Measurements from ENCODE around the gene TEAD1.

DNA sequence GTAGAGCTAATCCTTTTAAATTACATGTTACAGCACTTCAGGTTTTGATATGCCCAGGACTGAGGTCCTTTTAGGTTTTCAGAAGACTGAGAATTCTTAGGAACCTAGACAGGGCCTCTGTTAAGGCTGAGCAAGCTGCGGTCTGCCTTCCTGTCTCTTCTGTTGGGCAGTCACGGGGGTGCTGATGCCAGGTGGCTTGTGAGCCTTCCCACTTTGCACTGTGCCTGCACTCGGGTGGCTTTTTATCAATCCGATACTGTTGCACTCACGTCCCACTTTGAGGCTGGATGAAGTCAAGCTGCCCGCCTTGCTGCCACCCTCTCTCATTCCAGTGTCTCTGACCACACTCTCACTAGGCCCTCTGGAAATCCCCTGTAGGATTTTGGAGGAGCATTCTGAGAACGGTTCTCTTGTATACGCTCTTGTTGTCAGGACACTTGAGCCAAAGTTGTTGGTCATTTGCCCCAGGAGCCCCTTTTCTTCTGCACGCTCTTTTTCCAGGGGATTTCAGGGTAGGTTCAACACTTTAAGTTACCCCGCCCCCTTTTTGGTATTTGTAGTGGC, 141.8 kb downstream of the TEAD1 start:
- TF ChIP-seq, protein P1, sequence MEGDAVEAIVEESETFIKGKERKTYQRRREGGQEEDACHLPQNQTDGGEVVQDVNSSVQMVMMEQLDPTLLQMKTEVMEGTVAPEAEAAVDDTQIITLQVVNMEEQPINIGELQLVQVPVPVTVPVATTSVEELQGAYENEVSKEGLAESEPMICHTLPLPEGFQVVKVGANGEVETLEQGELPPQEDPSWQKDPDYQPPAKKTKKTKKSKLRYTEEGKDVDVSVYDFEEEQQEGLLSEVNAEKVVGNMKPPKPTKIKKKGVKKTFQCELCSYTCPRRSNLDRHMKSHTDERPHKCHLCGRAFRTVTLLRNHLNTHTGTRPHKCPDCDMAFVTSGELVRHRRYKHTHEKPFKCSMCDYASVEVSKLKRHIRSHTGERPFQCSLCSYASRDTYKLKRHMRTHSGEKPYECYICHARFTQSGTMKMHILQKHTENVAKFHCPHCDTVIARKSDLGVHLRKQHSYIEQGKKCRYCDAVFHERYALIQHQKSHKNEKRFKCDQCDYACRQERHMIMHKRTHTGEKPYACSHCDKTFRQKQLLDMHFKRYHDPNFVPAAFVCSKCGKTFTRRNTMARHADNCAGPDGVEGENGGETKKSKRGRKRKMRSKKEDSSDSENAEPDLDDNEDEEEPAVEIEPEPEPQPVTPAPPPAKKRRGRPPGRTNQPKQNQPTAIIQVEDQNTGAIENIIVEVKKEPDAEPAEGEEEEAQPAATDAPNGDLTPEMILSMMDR (IDR thresholded peaks at IDR 0.05; ENCODE audit: poor library complexity, severe bottlenecking), result no peak
- no peak for TF ChIP-seq EZH2 (IDR thresholded peaks at IDR 0.05; ENCODE audit: borderline replicate concordance, insufficient read depth, low read length, poor library complexity, severe bottlenecking)
- TF ChIP-seq POLR2AphosphoS5 (IDR thresholded peaks at IDR 0.05), result no peak
- no peak for TF ChIP-seq RAD21 (conservative IDR thresholded peaks at IDR 0.05)
- no peak for TF ChIP-seq EP300 (conservative IDR thresholded peaks at IDR 0.05; ENCODE audit: poor library complexity, severe bottlenecking)
- TF ChIP-seq TAF1 (IDR thresholded peaks at IDR 0.05; ENCODE audit: low read depth), result no peak

Data from neural cell (in vitro differentiated cells).